Measurements from ENCODE around the gene HNF4A. TPM values are rescaled to one million over a fixed set of nuclear protein-coding genes. Genes with fewer than 3 reads are reported as not detected.

Gene HNF4A
- total and polyA plus RNA-seq, 7 donors = 0.03 to 0.13 (median 0.03) TPM; not detected in 4

- H3K4me1 ChIP-seq = no peaks in the 10 kb centered on the region
- no peak overlapping the region for H3K4me3 ChIP-seq
- H3K27ac ChIP-seq = no peak overlapping the region
- WGBS, 3 donors = 61 to 76% (median 65%) methylated on average over 24 of the region's 24 CpGs
- peaks cover 0 to 12% (median 4%) of the 10 kb centered on the region in 3 donors for H3K27me3 ChIP-seq (ENCODE audit: insufficient read depth in 3 of 3, low read length in 2 of 3)
- intact Hi-C loops (cut with DNase I) = no loop called here
- TF ChIP-seq, protein P1, sequence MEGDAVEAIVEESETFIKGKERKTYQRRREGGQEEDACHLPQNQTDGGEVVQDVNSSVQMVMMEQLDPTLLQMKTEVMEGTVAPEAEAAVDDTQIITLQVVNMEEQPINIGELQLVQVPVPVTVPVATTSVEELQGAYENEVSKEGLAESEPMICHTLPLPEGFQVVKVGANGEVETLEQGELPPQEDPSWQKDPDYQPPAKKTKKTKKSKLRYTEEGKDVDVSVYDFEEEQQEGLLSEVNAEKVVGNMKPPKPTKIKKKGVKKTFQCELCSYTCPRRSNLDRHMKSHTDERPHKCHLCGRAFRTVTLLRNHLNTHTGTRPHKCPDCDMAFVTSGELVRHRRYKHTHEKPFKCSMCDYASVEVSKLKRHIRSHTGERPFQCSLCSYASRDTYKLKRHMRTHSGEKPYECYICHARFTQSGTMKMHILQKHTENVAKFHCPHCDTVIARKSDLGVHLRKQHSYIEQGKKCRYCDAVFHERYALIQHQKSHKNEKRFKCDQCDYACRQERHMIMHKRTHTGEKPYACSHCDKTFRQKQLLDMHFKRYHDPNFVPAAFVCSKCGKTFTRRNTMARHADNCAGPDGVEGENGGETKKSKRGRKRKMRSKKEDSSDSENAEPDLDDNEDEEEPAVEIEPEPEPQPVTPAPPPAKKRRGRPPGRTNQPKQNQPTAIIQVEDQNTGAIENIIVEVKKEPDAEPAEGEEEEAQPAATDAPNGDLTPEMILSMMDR (IDR thresholded peaks at IDR 0.05) = no peak
- DNase-seq (no peak), ATAC-seq (no peak)
- H3K9me3 ChIP-seq = no peaks in the 10 kb centered on the region
- H3K36me3 ChIP-seq (ENCODE audit: insufficient read depth in 1 of 2, low read depth in 1 of 2) = no peaks in the 10 kb centered on the region
Observed at GRCh38 chr20:44433751-44434538, 78.4 kb downstream of the HNF4A start.

DNA sequence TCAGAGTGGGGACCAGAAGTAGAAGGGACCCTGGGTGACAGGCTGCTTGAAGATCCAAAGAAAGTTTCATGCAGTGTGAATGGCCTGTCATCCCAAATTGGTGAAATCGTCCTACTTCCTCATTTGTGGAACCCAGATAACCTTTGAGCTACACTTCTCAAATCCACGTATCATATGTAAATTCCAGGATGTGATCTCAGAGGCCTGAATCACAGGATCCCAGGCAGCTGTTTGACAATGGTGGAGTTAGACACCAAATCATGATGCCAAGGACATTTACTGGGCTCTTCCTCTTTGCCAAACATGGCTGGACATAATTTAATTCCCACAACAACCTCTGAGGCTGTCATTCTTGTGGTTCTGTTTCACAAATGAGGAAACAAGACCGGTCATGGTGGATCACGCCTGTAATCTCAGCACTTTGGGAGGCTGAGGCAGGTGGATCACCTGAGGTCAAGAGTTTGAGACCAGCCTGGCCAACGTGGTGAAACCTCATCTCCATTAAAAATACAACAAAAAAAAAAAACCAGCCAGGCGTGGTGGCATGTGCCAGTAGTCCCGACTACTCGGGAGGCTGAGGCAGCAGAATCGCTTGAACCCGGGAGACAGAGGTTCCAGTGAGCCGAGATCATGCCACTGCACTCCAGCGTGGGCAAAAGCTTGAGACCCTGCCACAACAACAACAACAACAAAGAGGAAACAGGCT lies 80.3 kb downstream of the HNF4A start:
- no peak for ATAC-seq
- TF ChIP-seq, protein P1 (IDR thresholded peaks at IDR 0.05) = no peak
- 54 to 73% (median 56%) methylated on average over 12 of the region's 12 CpGs for WGBS, 3 donors
- intact Hi-C loops (cut with DNase I) = no loop called here
- Histone ChIP-seq H3K9me3 (no peaks in the 10 kb centered on the region), H3K36me3 (ENCODE audit: insufficient read depth in 1 of 2, low read depth in 1 of 2) (no peaks in the 10 kb centered on the region), H3K4me3 (no peak overlapping the region), H3K27me3 (ENCODE audit: insufficient read depth in 3 of 3, low read length in 2 of 3) (peaks cover 0 to 12% (median 4%) of the 10 kb centered on the region in 3 donors), H3K4me1 (no peaks in the 10 kb centered on the region), H3K27ac (no peak overlapping the region)
- DNase-seq = no peak

GRCh38 chr20:44436393-44436792 lies 80.9 kb downstream of the HNF4A start:
- no peak overlapping the region for H3K4me3 ChIP-seq
- no peaks in the 10 kb centered on the region for H3K4me1 ChIP-seq
- TF ChIP-seq, protein P1 (IDR thresholded peaks at IDR 0.05) = no peak
- H3K36me3 ChIP-seq (ENCODE audit: insufficient read depth in 1 of 2, low read depth in 1 of 2) = no peaks in the 10 kb centered on the region
- H3K27me3 ChIP-seq (ENCODE audit: insufficient read depth in 3 of 3, low read length in 2 of 3) = peaks cover 0 to 7% (median 4%) of the 10 kb centered on the region in 3 donors
- H3K27ac ChIP-seq = no peak overlapping the region
- 54 to 61% (median 60%) methylated on average over 12 of the region's 12 CpGs for WGBS, 3 donors
- ATAC-seq = no peak
- no peak for DNase-seq
- intact Hi-C loops (cut with DNase I) = no loop called here
- no peaks in the 10 kb centered on the region for H3K9me3 ChIP-seq

DNA sequence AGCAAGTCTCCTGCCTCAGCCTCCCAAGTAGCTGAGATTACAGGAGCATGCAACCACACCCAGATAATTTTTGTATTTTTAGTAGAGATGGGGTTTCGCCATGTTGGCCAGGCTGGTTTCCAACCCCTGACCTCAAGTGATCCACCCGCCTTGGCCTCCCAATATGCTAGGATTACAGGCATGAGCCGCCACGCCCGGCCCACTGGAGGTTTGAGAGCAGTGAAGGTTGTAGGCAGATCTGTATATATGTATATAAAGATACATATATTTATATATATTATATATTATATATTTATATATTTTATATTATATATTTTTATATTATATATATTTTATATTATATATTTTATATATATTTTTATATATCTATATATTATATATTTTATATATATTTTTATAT lies 82.0 kb downstream of the HNF4A start:
- H3K4me1 ChIP-seq = no peaks in the 10 kb centered on the region
- 92 to 97% (median 94%) methylated on average over 5 of the region's 5 CpGs for WGBS, 3 donors

More for the DNA sequence above, 82.0 kb downstream of the HNF4A start:
- intact Hi-C loops (cut with DNase I) = no loop called here
- H3K9me3 ChIP-seq = no peaks in the 10 kb centered on the region
- no peak for ATAC-seq
- no peak for DNase-seq
- H3K36me3 ChIP-seq (ENCODE audit: insufficient read depth in 1 of 2, low read depth in 1 of 2) = no peaks in the 10 kb centered on the region
- no peak overlapping the region for H3K4me3 ChIP-seq
- H3K27ac ChIP-seq = no peak overlapping the region
- TF ChIP-seq, protein P1 (IDR thresholded peaks at IDR 0.05) = no peak
- H3K27me3 ChIP-seq (ENCODE audit: insufficient read depth in 3 of 3, low read length in 2 of 3) = peaks cover 0 to 2% (median 0%) of the 10 kb centered on the region in 3 donors

Data from psoas muscle (tissue), 8 donors.